ENCODE results near the gene SLC6A1. TPM values are rescaled to one million over a fixed set of nuclear protein-coding genes. Genes with fewer than 3 reads are reported as not detected.

Gene SLC6A1
- total RNA-seq, 1 experiment from 2014 or later, result not detected

DNA sequence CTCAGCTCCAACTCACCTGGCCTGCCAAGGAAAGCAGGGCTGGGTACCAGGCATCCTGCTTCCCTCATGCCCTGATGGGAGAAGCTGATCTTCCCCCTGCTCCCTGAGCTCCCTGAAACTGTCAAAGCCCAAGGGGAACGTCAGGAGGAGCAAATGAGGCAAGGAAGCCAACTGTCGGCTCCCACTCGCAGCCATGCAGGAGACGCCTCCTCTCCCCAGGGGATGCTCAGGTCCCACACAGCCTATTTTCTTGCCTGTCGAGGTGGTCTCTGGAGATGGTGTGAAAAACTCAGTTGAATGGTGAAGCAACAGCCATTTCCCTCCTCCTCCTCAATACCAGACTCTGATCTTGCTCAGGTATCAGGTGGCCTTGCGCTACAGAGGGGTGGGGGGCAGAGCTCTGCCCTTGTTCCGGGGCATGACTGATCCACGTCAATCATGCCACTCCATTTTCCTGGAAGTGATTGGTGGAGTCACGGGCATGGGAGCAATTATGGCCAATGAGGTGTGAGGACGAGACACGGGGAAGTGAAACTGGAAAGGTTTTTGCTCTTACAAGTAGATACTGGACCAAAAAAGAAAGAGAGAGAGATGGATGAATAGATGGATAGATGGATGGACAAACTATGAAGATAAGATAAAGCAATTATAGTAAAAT, 58.2 kb downstream of the SLC6A1 start:
- BruUV-seq (replicated peaks), result no TSS peak
- Mint-ChIP-seq H3K27ac (ENCODE audit: unreplicated experiment) (no peak overlapping the region), H3K4me3 (ENCODE audit: low read depth, unreplicated experiment) (no peak overlapping the region), H3K4me1 (ENCODE audit: low read depth, unreplicated experiment) (no peaks in the 10 kb centered on the region), H3K27me3 (ENCODE audit: unreplicated experiment) (no peaks in the 10 kb centered on the region), H3K36me3 (ENCODE audit: insufficient read depth, unreplicated experiment) (no peaks in the 10 kb centered on the region), H3K9me3 (ENCODE audit: low read depth, unreplicated experiment) (no peaks in the 10 kb centered on the region)
- TF ChIP-seq, protein P1, sequence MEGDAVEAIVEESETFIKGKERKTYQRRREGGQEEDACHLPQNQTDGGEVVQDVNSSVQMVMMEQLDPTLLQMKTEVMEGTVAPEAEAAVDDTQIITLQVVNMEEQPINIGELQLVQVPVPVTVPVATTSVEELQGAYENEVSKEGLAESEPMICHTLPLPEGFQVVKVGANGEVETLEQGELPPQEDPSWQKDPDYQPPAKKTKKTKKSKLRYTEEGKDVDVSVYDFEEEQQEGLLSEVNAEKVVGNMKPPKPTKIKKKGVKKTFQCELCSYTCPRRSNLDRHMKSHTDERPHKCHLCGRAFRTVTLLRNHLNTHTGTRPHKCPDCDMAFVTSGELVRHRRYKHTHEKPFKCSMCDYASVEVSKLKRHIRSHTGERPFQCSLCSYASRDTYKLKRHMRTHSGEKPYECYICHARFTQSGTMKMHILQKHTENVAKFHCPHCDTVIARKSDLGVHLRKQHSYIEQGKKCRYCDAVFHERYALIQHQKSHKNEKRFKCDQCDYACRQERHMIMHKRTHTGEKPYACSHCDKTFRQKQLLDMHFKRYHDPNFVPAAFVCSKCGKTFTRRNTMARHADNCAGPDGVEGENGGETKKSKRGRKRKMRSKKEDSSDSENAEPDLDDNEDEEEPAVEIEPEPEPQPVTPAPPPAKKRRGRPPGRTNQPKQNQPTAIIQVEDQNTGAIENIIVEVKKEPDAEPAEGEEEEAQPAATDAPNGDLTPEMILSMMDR (IDR thresholded peaks at IDR 0.05; ENCODE audit: unreplicated experiment), result no peak
- intact Hi-C loops (cut with micrococcal nuclease; ENCODE audit: unreplicated experiment), result no loop called here
- no peak for DNase-seq
- CTCF ChIA-PET, result no interaction called here

DNA sequence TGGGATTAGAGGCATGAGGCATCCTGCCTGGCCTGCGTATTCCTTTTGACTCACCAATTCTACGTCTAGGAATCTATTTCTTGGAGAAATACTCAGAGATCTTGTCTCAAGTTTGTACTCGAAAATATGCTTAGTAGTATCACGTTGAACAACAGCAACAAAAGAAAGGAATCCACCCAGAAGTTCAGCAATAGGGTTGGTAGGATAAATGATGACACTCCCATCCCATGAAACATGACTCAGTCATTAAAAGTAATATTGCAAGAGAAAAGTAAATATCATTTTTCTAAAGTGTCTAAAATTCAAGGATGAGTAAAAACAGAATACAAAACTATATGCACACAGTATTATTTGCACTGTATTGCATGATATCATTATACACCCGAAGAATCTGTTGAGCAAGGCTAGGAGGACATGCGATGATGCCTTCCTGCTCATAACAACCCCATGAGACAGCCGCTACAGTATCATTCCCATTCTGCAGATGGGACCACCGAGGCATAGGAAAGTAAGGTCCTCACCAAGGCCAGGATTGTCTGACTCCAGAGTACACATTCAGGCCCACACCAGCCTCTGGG, 61.5 kb downstream of the SLC6A1 start:
- H3K36me3 Mint-ChIP-seq (ENCODE audit: insufficient read depth, unreplicated experiment), result no peaks in the 10 kb centered on the region
- no peaks in the 10 kb centered on the region for H3K4me1 Mint-ChIP-seq (ENCODE audit: low read depth, unreplicated experiment)
- no peak for DNase-seq
- intact Hi-C loops (cut with micrococcal nuclease; ENCODE audit: unreplicated experiment), result no loop called here
- CTCF ChIA-PET, result interaction anchor here (0.7 kb wide), 1 partner anchor 14 kb away, joined by 3 read pairs; no protein-coding TSS in a partner anchor
- no peak overlapping the region for H3K27ac Mint-ChIP-seq (ENCODE audit: unreplicated experiment)
- H3K27me3 Mint-ChIP-seq (ENCODE audit: unreplicated experiment), result no peaks in the 10 kb centered on the region
- no TSS peak for BruUV-seq (replicated peaks)
- H3K9me3 Mint-ChIP-seq (ENCODE audit: low read depth, unreplicated experiment), result no peaks in the 10 kb centered on the region
- H3K4me3 Mint-ChIP-seq (ENCODE audit: low read depth, unreplicated experiment), result no peak overlapping the region
- TF ChIP-seq, protein P1 (IDR thresholded peaks at IDR 0.05; ENCODE audit: unreplicated experiment), result no peak

DNA sequence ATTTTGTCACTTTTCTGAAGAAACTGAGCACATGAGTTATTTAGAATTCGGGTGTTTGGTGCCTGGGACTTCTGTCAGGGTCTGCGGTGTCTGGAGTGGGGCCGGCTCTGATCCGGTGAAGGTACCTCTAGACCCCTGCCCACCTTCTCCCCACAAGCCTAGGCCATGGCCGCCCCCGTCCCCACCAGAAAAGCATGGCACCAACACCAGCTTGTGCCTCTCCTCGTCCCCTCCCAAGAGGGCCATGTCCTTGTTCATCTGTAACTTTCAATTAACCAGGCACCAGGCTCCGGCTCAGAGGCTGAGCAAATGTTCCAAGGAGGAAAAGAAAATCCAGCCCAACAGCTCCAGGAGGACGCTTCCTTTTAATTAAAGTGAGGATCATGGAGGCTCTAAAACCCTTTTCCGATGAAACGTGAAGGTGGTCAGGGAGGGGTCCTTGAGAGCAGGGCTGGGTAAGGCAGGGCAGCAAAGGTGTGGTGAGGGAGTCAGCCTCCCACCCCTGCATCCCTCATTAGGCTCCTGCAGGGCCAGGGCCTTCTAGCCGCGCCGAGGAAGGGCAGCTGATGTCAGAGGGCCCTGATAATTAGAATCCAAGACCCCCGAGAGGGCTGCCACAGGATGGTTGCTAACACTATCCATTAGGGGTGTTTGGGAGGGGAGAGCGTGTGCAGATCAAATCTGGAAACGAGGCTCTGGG, 62.3 kb downstream of the SLC6A1 start:
- Mint-ChIP-seq H3K9me3 (ENCODE audit: low read depth, unreplicated experiment) (no peaks in the 10 kb centered on the region), H3K4me1 (ENCODE audit: low read depth, unreplicated experiment) (no peaks in the 10 kb centered on the region), H3K27ac (ENCODE audit: unreplicated experiment) (no peak overlapping the region), H3K4me3 (ENCODE audit: low read depth, unreplicated experiment) (no peak overlapping the region), H3K27me3 (ENCODE audit: unreplicated experiment) (no peaks in the 10 kb centered on the region), H3K36me3 (ENCODE audit: insufficient read depth, unreplicated experiment) (no peaks in the 10 kb centered on the region)
- TF ChIP-seq, protein P1 (IDR thresholded peaks at IDR 0.05; ENCODE audit: unreplicated experiment), result no peak
- CTCF ChIA-PET, result no interaction called here
- BruUV-seq (replicated peaks), result no TSS peak
- intact Hi-C loops (cut with micrococcal nuclease; ENCODE audit: unreplicated experiment), result no loop called here
- no peak for DNase-seq

DNA sequence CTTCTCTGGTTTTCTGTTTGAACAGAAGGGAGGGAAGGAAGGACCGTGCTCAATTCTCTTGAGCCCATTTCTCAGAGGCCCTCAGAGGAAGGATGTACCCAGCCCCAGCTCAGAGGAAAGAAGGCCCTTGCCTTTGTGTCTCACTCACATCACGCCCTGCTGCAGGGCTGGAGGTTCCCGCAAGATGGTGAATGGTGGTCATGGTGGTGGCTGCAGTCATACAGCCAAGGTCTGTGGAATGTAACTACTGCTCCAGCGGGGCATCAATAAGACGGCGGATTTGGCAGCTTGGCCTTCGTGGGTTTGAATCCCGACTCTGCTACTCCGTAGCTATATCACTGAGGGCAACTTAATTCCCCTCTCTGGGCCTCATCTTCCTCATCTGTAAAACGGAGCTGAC, 62.9 kb downstream of the SLC6A1 start:
- TF ChIP-seq, protein P1 (IDR thresholded peaks at IDR 0.05; ENCODE audit: unreplicated experiment), result no peak
- no peak for DNase-seq
- no peaks in the 10 kb centered on the region for H3K9me3 Mint-ChIP-seq (ENCODE audit: low read depth, unreplicated experiment)
- CTCF ChIA-PET, result no interaction called here
- no peaks in the 10 kb centered on the region for H3K36me3 Mint-ChIP-seq (ENCODE audit: insufficient read depth, unreplicated experiment)
- H3K4me3 Mint-ChIP-seq (ENCODE audit: low read depth, unreplicated experiment), result no peak overlapping the region
- no peaks in the 10 kb centered on the region for H3K4me1 Mint-ChIP-seq (ENCODE audit: low read depth, unreplicated experiment)
- intact Hi-C loops (cut with micrococcal nuclease; ENCODE audit: unreplicated experiment), result no loop called here
- no TSS peak for BruUV-seq (replicated peaks)
- no peaks in the 10 kb centered on the region for H3K27me3 Mint-ChIP-seq (ENCODE audit: unreplicated experiment)
- no peak overlapping the region for H3K27ac Mint-ChIP-seq (ENCODE audit: unreplicated experiment)

Measured in Calu3 (cell line).